Smooth muscle cell of the brain vasculature (primary cell): ENCODE measurements around the gene BORCS5.
"Not testable (repeated sequence)": the region's sequence is repeated elsewhere in the genome, so short reads cannot be mapped to it uniquely, and the experiment has no call there.

ENCODE experiments used
- DNase-seq: peaks from one replicate; pipeline ENCODE4 v3.0.0-alpha.2; 2012; ENCODE audit warnings: low read depth, low spot score

BORCS5 gene

DNA sequence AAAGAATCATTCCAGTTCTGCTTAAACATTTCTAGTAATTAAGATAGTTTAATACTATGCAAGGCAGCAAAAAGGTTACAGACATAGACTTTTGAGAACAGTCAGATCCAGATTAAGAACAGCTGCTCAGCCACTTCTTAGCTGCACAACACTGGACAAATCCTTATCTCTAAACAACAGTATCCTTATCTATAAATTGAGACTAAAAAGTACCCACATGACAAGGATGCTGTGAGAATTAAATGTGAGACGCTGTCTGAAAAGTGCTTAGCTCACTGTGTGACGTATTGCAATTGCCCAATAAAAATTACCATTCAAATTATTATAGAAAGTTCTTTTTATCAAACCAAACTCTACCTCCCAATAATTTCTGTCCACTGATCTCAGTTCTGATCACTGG lies 35.5 kb downstream of the BORCS5 start:
- no peak for DNase-seq

- no peak for DNase-seq
Measured at GRCh38 chr12:12393171-12393570, 36.3 kb downstream of the BORCS5 start.

DNA sequence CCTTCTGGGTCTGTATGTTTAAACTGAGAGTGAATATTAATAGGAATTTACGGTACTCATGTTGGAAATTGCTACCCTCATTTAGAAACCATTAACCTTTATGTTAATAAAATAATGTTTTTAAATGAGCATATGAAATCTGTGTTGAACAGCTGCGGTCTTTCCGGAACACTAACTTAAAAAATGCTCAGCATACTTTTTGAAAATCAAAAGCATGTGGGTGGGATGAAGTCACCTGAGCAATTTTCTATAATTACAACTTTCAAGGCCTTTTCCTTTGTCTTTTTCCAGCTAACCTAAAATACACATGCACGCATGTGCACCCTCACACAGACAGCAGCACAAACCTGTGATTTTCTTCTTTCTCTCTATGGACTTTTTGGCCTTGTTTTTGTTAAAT lies 39.8 kb downstream of the BORCS5 start:
- no peak for DNase-seq

DNA sequence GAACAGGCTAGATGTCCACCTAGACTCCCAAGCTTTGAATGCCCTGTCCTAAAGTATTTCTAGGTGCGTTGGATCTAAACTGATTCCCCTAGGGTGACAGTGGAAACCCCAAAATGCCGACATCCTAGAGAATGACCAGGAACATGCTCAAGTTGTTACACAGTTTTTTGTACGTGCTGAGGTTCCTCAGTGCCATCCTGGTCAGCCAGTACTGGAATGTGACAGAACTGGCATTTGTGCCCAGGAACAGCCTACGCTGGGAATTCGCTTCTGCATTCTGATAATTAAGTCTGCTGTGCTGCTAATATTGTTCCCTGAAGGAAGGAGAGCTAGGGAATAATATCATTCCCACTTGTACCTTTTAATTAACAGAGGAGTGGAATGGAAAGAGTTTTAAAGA lies 40.3 kb downstream of the BORCS5 start:
- no peak for DNase-seq

GRCh38 chr12:12398026-12398859 lies 41.4 kb downstream of the BORCS5 start:
- DNase-seq, result peak; percentile 79

DNA sequence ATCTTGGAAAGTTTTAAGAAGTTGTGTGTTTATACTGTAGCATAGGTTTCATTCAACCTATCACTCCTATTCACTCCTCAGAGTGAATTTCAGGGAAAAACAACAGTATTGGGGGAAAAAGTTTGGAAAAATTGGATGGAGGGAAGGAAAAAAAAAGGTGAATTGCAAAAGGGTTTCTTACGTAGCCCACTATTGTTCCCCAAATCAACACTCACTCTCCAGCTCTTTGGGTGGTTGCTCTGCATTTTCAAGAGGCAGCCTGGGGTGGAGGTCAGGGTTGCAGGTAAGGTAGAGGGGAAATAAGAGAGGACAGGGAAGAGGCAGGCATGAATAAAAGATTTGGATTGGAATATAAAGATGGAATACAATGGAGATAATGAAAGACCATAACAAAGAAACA lies 42.3 kb downstream of the BORCS5 start:
- DNase-seq, result no peak

DNA sequence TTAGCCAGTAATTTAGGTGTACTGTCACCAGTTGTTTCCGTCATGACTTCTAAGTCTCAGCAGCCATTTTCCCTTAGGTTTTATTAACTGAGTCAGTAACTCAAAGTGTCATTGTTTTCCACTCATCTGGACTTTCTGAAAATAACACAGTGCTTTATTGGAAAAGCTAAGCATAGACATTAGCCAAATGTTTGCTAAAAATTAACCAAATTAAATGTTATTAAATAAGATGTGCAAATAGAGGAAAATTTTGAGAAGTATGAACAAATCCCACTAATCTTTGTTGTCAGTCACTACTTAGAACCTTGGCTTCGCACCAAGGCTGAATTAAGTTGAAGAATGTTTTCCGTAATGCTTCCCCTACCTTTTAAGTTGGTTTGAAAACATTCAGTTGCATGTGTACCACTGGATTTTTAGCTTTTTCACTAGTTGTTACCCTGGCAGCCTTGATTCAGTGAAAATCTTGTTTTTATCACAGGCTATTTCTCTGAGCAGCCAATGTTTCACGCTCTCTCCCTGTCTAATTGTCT lies 43.0 kb downstream of the BORCS5 start:
- no peak for DNase-seq

DNA sequence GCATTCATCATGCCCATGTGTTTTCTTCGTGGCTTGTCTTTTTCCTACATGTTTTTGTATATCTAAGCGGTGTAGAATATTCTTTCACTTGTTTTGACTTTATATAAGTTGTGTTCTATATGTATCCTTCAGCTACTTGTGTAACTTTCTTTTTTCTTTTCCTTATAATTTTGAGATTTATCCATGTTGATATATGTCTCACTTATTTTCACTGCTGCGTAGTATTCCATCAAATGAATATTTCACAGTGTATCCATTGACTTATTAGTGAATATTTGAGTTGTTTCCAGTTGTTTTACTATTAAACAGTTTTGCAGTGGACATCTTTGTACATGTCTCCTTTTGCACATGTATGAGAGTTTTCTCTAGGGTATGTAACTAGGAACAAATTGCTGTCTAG lies 43.9 kb downstream of the BORCS5 start:
- no peak for DNase-seq

DNA sequence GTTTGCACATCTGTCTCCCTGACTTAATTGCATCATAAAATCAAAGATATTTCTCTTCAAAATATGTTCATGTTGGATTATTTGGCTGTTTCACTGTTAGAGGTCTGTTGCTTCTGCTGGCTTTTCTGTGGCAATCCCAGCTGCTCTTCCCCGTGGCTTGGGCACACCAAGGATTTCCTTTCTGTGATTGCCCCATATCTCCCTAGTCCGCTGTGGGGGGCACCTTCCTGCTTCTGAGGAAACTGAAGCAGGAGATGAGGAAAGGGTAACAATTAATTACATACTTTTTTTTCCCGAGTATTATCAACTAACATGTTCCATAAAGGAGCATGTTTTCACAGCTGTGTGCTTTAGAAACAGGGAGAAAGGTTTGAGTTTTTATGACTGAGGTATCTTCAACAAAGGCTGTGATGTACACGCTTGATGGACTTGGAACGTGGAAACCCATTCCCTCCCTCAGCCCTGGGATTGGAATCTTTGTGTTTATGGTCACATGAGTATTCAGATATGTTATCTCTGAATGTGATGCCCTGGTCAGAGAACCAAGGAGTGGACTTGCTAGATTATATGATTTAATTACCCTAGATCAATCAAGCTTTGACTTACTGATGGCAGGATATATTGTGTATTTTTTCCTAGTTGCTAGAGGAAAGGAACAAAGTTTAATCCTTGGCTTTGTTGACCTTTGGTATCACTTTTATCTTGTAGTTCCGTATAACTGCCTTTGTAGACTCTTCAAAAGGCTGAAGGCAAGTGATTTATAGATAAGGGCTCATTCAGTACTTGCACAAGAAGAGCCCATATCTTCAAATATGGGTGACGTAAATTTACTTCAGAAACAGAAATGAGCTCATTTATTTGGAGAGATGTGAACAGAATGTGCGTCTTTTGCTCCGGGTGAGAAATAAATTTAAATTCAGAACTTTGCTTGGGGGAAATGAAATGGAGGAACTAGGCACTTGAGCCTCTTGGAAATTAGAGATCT lies 46.7 kb downstream of the BORCS5 start:
- DNase-seq, result no peak

GRCh38 chr12:12404297-12404696 lies 47.4 kb downstream of the BORCS5 start:
- DNase-seq, result no peak

- DNase-seq, result no peak
Measured at GRCh38 chr12:12405882-12406281, 49.0 kb downstream of the BORCS5 start.

- DNase-seq, result no peak
Measured at GRCh38 chr12:12406762-12407161, 49.9 kb downstream of the BORCS5 start.

- DNase-seq, result no peak
Measured at GRCh38 chr12:12408265-12408690, 51.4 kb downstream of the BORCS5 start.

- not testable (repeated sequence) for DNase-seq
Measured at GRCh38 chr12:12409337-12409736, 52.5 kb downstream of the BORCS5 start.

DNA sequence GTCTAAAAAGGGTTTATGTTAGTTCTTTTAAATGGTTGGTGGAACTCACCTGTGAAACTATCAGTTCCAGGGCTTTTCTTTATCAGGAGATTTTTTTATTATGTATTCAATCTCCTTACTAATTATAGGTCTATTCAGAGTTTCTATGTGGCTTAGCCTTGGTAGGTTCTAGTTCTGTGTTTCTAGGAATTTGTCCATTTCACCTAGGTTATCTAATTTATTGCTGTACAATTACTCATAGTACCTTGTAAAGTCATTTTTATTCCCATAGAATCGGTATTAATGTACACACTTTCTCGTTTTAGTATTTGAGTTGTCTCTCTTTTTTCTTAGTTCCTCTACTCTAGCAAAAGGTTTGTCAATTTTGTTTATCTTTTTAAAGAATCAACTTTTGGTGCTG lies 59.0 kb downstream of the BORCS5 start:
- DNase-seq, result no peak

DNA sequence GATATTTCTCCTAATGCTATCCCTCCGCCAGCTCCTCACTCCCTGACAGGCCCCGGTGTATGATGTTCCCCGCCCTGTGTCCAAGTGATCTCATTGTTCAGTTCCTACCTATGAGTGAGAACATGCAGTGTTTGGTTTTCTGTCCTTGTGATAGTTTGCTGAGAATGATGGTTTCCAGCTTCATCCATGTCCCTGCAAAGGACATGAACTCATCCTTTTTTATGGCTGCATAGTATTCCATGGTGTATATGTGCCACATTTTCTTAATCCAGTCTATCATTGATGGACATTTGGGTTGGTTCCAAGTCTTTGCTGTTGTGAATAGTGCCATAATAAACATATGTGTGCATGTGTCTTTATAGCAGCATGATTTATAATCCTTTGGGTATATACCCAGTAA lies 62.3 kb downstream of the BORCS5 start:
- DNase-seq, result not testable (repeated sequence)

DNA sequence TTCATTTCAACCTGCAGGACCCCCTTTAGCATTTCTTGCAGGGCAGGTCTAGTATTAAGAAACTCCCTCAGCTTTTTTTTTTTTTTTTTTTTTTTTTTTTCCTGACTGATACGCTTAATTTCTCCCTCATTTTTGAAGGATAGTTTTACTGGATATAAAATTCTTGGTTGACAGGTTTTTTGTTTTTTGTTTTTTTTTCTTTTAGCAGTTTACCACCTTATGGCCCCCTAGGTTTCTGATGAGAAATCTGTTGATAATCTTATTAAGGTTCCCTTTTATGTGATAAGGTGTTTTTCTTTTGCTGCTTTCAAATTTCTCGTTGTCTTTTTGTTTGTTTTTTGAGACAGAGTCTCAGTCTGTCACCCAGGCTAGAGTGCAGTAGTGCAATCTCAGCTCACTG lies 66.5 kb downstream of the BORCS5 start:
- no peak for DNase-seq

- DNase-seq, result no peak
Measured at GRCh38 chr12:12425001-12425400, 68.1 kb downstream of the BORCS5 start.

GRCh38 chr12:12425616-12426015 lies 68.7 kb downstream of the BORCS5 start:
- no peak for DNase-seq

DNA sequence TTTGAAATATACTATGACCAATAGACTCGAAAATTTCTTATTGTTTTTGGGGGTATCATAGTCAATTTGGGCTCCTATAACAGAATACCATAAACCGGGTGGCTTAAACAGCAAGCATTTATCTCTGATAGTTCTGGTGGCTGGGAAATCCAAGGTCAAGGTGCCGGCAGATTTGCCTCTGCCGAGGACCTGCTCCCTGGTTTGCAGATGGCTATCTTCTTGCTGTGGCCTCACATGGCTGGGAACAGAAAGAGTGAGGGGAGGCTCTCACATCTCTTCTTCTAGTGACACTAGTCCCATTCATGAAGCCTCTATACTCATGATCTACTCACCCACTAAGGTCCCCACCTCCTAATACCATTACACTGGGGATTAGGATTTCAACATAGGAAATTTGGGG lies 70.7 kb downstream of the BORCS5 start:
- DNase-seq, result no peak

GRCh38 chr12:12428047-12428446 lies 71.2 kb downstream of the BORCS5 start:
- DNase-seq, result no peak

DNA sequence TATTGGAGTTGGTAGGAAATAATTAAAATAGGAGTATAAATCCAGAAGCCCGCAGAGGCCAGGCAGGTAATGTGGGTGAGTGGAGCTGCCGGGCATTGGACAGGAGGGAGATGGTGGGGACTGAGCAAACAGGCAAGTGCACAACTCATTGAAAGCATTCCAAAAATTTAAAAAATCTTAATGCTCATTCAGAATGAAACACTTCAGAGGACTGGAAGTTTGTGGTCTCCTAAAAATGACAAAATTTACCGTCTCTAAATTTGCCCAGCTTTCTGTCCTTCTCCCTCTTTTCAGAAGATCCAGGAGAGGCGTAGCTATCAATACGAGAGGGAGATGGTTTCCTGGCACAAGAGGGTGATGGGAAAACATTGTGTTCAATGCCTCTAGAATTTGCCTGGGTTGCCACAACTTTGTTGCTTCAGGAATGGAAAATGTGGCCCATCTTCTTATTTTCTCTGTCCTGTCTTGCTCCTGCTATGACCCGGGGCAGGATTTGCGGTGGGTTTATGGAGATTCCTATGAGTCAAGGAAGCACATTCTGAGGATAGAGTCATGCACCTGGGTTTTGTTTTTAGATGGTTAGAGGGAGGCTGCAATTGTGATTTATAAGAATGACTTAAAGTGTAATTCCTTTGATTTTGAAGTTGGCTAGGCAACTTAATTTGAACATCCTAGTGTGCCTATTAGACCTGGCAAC lies 72.2 kb downstream of the BORCS5 start:
- DNase-seq, result no peak
